HepG2 (cell line): Measurements from ENCODE around the gene IGFALS. TPM values are rescaled to one million over a fixed set of nuclear protein-coding genes. Genes with fewer than 3 reads are reported as not detected.

Source experiments
- ATF7-NPFF ChIP-seq: sonication (generic); formaldehyde crosslinking; IDR thresholded peaks from 2 replicates; pipeline ENCODE4 v1.8.1; 2023; ENCODE audit warnings: mild to moderate bottlenecking, low read depth, missing genetic modification reagents, moderate library complexity
- CEBPG ChIP-seq: IDR thresholded peaks from 2 replicates; pipeline ENCODE4 v1.6.1; 2016
- HDAC1 ChIP-seq: sonication (generic); formaldehyde crosslinking; IDR thresholded peaks from 2 replicates; pipeline ENCODE4 v1.5.1; 2020; ENCODE audit warnings: mild to moderate bottlenecking, missing genetic modification reagents
- HMG20A ChIP-seq: IDR thresholded peaks from 2 replicates; pipeline ENCODE4 v1.6.1; 2016; ENCODE audit warnings: borderline replicate concordance
- KLF12 ChIP-seq: sonication (generic); formaldehyde crosslinking; IDR thresholded peaks from 2 replicates; pipeline ENCODE4 v1.4.0; 2020; ENCODE audit warnings: missing genetic modification reagents, borderline replicate concordance
- KMT2B ChIP-seq: IDR thresholded peaks from 2 replicates; pipeline ENCODE4 v1.6.1; 2016; ENCODE audit warnings: missing genetic modification reagents, missing compliant biosample characterization
- MAFK ChIP-seq, 2 experiments: IDR thresholded peaks in 1 of 2; conservative IDR thresholded peaks in 1 of 2; 2 replicates each; pipeline ENCODE4 v1.6.1; 2011; ENCODE audit warnings: improper control_type of control experiment in 2 of 2, low read length in 2 of 2
- MIXL1 ChIP-seq: IDR thresholded peaks from 2 replicates; pipeline ENCODE4 v1.6.1; 2016
- NFRKB ChIP-seq: fragments of 450-650 bp; IDR thresholded peaks from 2 replicates; pipeline ENCODE4 v1.6.1; 2017
- NONO ChIP-seq, 2 experiments: fragments of 450-650 bp in 1 of 2; sonication (generic) in 1 of 2; formaldehyde crosslinking in 1 of 2; IDR thresholded peaks in 1 of 2; conservative IDR thresholded peaks in 1 of 2; 2 replicates each; pipeline versions ENCODE4 v1.6.1 to v1.8.0; 2017 to 2022; ENCODE audit warnings: mild to moderate bottlenecking in 1 of 2, missing genetic modification reagents in 1 of 2, moderate library complexity in 1 of 2
- PAF1 ChIP-seq: IDR thresholded peaks from 2 replicates; pipeline ENCODE4 v1.6.1; 2016; ENCODE audit warnings: missing genetic modification reagents, missing compliant biosample characterization
- PAWR ChIP-seq: sonication (generic); formaldehyde crosslinking; IDR thresholded peaks from 2 replicates; pipeline ENCODE4 v1.4.0; 2020; ENCODE audit warnings: missing genetic modification reagents, mild to moderate bottlenecking, borderline replicate concordance
- PHF20 ChIP-seq: sonication (generic); formaldehyde crosslinking; IDR thresholded peaks from 2 replicates; pipeline ENCODE4 v1.5.0; 2020; ENCODE audit warnings: mild to moderate bottlenecking, missing genetic modification reagents
- PTBP1 ChIP-seq: fragments of 200-400 bp; formaldehyde crosslinking; IDR thresholded peaks from 2 replicates; pipeline ENCODE4 v1.6.1; 2018; ENCODE audit warnings: low read length, low read depth; ENCODE audit not compliant: poor library complexity, severe bottlenecking
- SAP130 ChIP-seq: IDR thresholded peaks from 2 replicates; pipeline ENCODE4 v1.6.1; 2016; ENCODE audit warnings: low read depth
- TAF15 ChIP-seq: fragments of 200-400 bp; formaldehyde crosslinking; IDR thresholded peaks from one replicate; pipeline ENCODE4 v1.6.1; 2018; ENCODE audit warnings: mild to moderate bottlenecking, low read depth, low read length; ENCODE audit not compliant: poor library complexity, severe bottlenecking
- TCF7L2 ChIP-seq: IDR thresholded peaks from 2 replicates; pipeline ENCODE4 v1.6.1; 2011; ENCODE audit warnings: mild to moderate bottlenecking, low read depth, low read length, moderate library complexity
- TOPORS ChIP-seq: sonication (generic); formaldehyde crosslinking; IDR thresholded peaks from 2 replicates; pipeline ENCODE4 v1.8.0; 2023; ENCODE audit warnings: mild to moderate bottlenecking, missing genetic modification reagents
- TRIM24 ChIP-seq: sonication (generic); formaldehyde crosslinking; IDR thresholded peaks from 2 replicates; pipeline ENCODE4 v1.8.0; 2022; ENCODE audit warnings: mild to moderate bottlenecking, missing genetic modification reagents
- U2AF2 ChIP-seq: fragments of 200-400 bp; formaldehyde crosslinking; IDR thresholded peaks from 2 replicates; pipeline ENCODE4 v1.6.1; 2017; ENCODE audit warnings: low read depth, mild to moderate bottlenecking, low read length
- ZKSCAN1 ChIP-seq: fragments of 150-350 bp; IDR thresholded peaks from 2 replicates; pipeline ENCODE4 v1.6.1; 2014; ENCODE audit warnings: low read length
- ZNF501 ChIP-seq: sonication (generic); formaldehyde crosslinking; IDR thresholded peaks from 2 replicates; pipeline ENCODE4 v1.5.1; 2020; ENCODE audit warnings: mild to moderate bottlenecking, moderate library complexity, missing genetic modification reagents
- ZNF543 ChIP-seq: sonication (generic); formaldehyde crosslinking; IDR thresholded peaks from 2 replicates; pipeline ENCODE4 v1.4.0; 2020; ENCODE audit warnings: mild to moderate bottlenecking, missing genetic modification reagents
- ZNF547 ChIP-seq: sonication (generic); formaldehyde crosslinking; IDR thresholded peaks from 2 replicates; pipeline ENCODE4 v1.5.1; 2020; ENCODE audit warnings: mild to moderate bottlenecking, missing genetic modification reagents
- ZNF563 ChIP-seq: sonication (generic); formaldehyde crosslinking; IDR thresholded peaks from 2 replicates; pipeline ENCODE4 v1.8.0; 2022; ENCODE audit warnings: mild to moderate bottlenecking, moderate library complexity, missing genetic modification reagents
- ZNF639 ChIP-seq: conservative IDR thresholded peaks from 2 replicates; pipeline ENCODE4 v1.6.1; 2018; ENCODE audit warnings: missing genetic modification reagents
- ZNF678 ChIP-seq: sonication (generic); formaldehyde crosslinking; IDR thresholded peaks from 2 replicates; pipeline ENCODE4 v1.4.0; 2020; ENCODE audit warnings: mild to moderate bottlenecking, missing genetic modification reagents
- ZNF782 ChIP-seq: sonication (generic); formaldehyde crosslinking; IDR thresholded peaks from 2 replicates; pipeline ENCODE4 v1.4.0; 2020; ENCODE audit warnings: missing genetic modification reagents, mild to moderate bottlenecking, borderline replicate concordance
- ZSCAN30 ChIP-seq: sonication (generic); formaldehyde crosslinking; IDR thresholded peaks from 2 replicates; pipeline ENCODE4 v1.5.0; 2020; ENCODE audit warnings: mild to moderate bottlenecking, missing genetic modification reagents
- polyA plus RNA-seq, 8 experiments: library from polyadenylated mRNA; depleted of rRNA in 3 of 8; stranded (reverse) in 7 of 8; unstranded in 1 of 8; fragments of >200 nt; fragmentation: Illumina TruSeq in 4 of 8; extraction: Trizol in 4 of 8; gene quantifications; 2 replicates each; pipeline versions ENCODE4 v1.2.1 to v1.2.3, GENCODE V29; 2011 to 2016; ENCODE audit warnings: low read depth in 4 of 8, missing spikeins in 1 of 8, mixed read lengths in 1 of 8; ENCODE audit not compliant: insufficient read depth in 1 of 8
- total RNA-seq, 5 experiments: library from RNA; depleted of rRNA; stranded (reverse); fragments of >200 nt; fragmentation: Illumina TruSeq; extraction: Trizol; gene quantifications; 2 replicates each; pipeline ENCODE4 v1.2.3, GENCODE V29; 2016; ENCODE audit warnings: low read depth in 1 of 5
- TF ChIP-seq, protein P1 (sequence below): sonication (generic); formaldehyde crosslinking; IDR thresholded peaks from 2 replicates; pipeline ENCODE4 v1.4.0; 2020; ENCODE audit warnings: missing genetic modification reagents
- TF ChIP-seq, protein P2 (sequence below): IDR thresholded peaks from 2 replicates; pipeline ENCODE4 v1.6.1; 2016; ENCODE audit warnings: mild to moderate bottlenecking

Gene IGFALS
- total and polyA plus RNA-seq, 2 of the 13 experiments (the other 11 are each of a cell fraction or from before 2014, with no cell fraction given) = 0.34 to 2.4 TPM

- TF ChIP-seq, protein P1, sequence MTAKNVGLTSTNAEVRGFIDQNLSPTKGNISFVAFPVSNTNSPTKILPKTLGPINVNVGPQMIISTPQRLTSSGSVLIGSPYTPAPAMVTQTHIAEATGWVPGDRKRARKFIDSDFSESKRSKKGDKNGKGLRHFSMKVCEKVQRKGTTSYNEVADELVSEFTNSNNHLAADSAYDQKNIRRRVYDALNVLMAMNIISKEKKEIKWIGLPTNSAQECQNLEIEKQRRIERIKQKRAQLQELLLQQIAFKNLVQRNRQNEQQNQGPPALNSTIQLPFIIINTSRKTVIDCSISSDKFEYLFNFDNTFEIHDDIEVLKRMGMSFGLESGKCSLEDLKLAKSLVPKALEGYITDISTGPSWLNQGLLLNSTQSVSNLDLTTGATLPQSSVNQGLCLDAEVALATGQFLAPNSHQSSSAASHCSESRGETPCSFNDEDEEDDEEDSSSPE (CRISPR knock-in tag) = no peak
- no peak for TF ChIP-seq NFRKB
- TF ChIP-seq PAF1 (CRISPR knock-in tag) = no peak; the same call in 1 of the 2 replicates
- no peak for TF ChIP-seq ZNF563
- no peak for TF ChIP-seq PAWR (CRISPR knock-in tag)
- 0 out of 2 replicates have a peak, but pooled peaks have one; percentile 46 for TF ChIP-seq MIXL1
- no peak for TF ChIP-seq TOPORS (CRISPR knock-in tag)
- TF ChIP-seq SAP130 = peak; percentile 60
- no peak for TF ChIP-seq PTBP1
- TF ChIP-seq, protein P2, sequence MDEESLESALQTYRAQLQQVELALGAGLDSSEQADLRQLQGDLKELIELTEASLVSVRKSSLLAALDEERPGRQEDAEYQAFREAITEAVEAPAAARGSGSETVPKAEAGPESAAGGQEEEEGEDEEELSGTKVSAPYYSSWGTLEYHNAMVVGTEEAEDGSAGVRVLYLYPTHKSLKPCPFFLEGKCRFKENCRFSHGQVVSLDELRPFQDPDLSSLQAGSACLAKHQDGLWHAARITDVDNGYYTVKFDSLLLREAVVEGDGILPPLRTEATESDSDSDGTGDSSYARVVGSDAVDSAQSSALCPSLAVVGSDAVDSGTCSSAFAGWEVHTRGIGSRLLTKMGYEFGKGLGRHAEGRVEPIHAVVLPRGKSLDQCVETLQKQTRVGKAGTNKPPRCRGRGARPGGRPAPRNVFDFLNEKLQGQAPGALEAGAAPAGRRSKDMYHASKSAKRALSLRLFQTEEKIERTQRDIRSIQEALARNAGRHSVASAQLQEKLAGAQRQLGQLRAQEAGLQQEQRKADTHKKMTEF = peak; percentile 26; the same call in 1 of the 2 replicates
- TF ChIP-seq ZSCAN30 = 0 out of 2 replicates have a peak, but pooled peaks have one; percentile 3
- TF ChIP-seq PHF20 (CRISPR knock-in tag) = 0 out of 2 replicates have a peak, but pooled peaks have one; percentile 11
- no peak for TF ChIP-seq TAF15
- no peak for TF ChIP-seq KLF12 (CRISPR knock-in tag)
- TF ChIP-seq ZNF782 (CRISPR knock-in tag) = no peak
- no peak for TF ChIP-seq TCF7L2
- no peak for TF ChIP-seq ATF7-NPFF (CRISPR knock-in tag)
- TF ChIP-seq ZNF678 (CRISPR knock-in tag) = no peak
- no peak for TF ChIP-seq ZNF547 (CRISPR knock-in tag)
- 0 out of 4 replicates have a peak, but pooled peaks of 1 of the 2 experiments have one; percentile 9 for TF ChIP-seq MAFK (conservative IDR thresholded peaks at IDR 0.05 in 1 of 2, IDR thresholded peaks at IDR 0.05 in 1 of 2; ENCODE audit: low read length in 2 of 2)
- no peak for TF ChIP-seq U2AF2
- peak; percentile 55; the same call in 1 of the 2 replicates for TF ChIP-seq HDAC1 (CRISPR knock-in tag)
- no peak for TF ChIP-seq NONO (IDR thresholded peaks at IDR 0.05)
- no peak for TF ChIP-seq NONO (CRISPR knock-in tag; conservative IDR thresholded peaks at IDR 0.05)
- no peak for TF ChIP-seq ZNF501
- peak; percentile 75 for TF ChIP-seq CEBPG (CRISPR knock-in tag)
- no peak for TF ChIP-seq TRIM24 (CRISPR knock-in tag)
- no peak for TF ChIP-seq HMG20A (CRISPR knock-in tag)
- TF ChIP-seq KMT2B (CRISPR knock-in tag) = peak; percentile 16; the same call in 1 of the 2 replicates
- no peak for TF ChIP-seq ZNF639 (CRISPR knock-in tag)
- TF ChIP-seq ZKSCAN1 = 0 out of 2 replicates have a peak, but pooled peaks have one; percentile 42
- TF ChIP-seq ZNF543 (CRISPR knock-in tag) = no peak
Measured at GRCh38 chr16:1830213-1830612, 36.7 kb upstream of the IGFALS start (continued).
